Left forelimb (tissue), 1 donor: ENCODE measurements around the gene PTGER4.
"Not testable (repeated sequence)": the region's sequence is repeated elsewhere in the genome, so short reads cannot be mapped to it uniquely, and the experiment has no call there.

Experiments used
- DNase-seq: peaks from one replicate; pipeline ENCODE4 v3.0.0-alpha.2; 2018; ENCODE audit warnings: low spot score

Gene PTGER4

GRCh38 chr5:40679913-40680681 lies at the start of gene PTGER4:
Gene PTGER4, plus strand, starts transcription at chr5:40679915. Its CDS starts 1,079 bp downstream, at chr5:40680994.
- no peak for DNase-seq

GRCh38 chr5:40630126-40630525 lies 49.6 kb upstream of the PTGER4 start:
- no peak for DNase-seq

- no peak for DNase-seq
Observed at GRCh38 chr5:40631236-40631635, 48.5 kb upstream of the PTGER4 start.

- no peak for DNase-seq
Observed at GRCh38 chr5:40634154-40634553, 45.6 kb upstream of the PTGER4 start.

GRCh38 chr5:40634593-40634992 lies 45.1 kb upstream of the PTGER4 start:
- DNase-seq, result no peak

GRCh38 chr5:40639531-40639930 lies 40.2 kb upstream of the PTGER4 start:
- DNase-seq, result not testable (repeated sequence)

GRCh38 chr5:40646266-40646665 lies 33.4 kb upstream of the PTGER4 start:
- DNase-seq, result no peak

GRCh38 chr5:40648150-40648549 lies 31.6 kb upstream of the PTGER4 start:
- no peak for DNase-seq

- no peak for DNase-seq
Observed at GRCh38 chr5:40649463-40650030, 30.2 kb upstream of the PTGER4 start.

GRCh38 chr5:40651201-40651600 lies 28.5 kb upstream of the PTGER4 start:
- DNase-seq, result no peak

- DNase-seq, result no peak
Observed at GRCh38 chr5:40652441-40653220, 27.1 kb upstream of the PTGER4 start.

- DNase-seq, result no peak
Observed at GRCh38 chr5:40653221-40654022, 26.3 kb upstream of the PTGER4 start.

- DNase-seq, result no peak
Observed at GRCh38 chr5:40654377-40654991, 25.2 kb upstream of the PTGER4 start.

- DNase-seq, result no peak
Observed at GRCh38 chr5:40655138-40655537, 24.6 kb upstream of the PTGER4 start.

- not testable (repeated sequence) for DNase-seq
Observed at GRCh38 chr5:40656091-40656490, 23.6 kb upstream of the PTGER4 start.

- no peak for DNase-seq
Observed at GRCh38 chr5:40656766-40657165, 22.9 kb upstream of the PTGER4 start.

- DNase-seq, result no peak
Observed at GRCh38 chr5:40660751-40661150, 19.0 kb upstream of the PTGER4 start.

- no peak for DNase-seq
Observed at GRCh38 chr5:40665635-40666298, 13.9 kb upstream of the PTGER4 start.

GRCh38 chr5:40666657-40667056 lies 13.1 kb upstream of the PTGER4 start:
- no peak for DNase-seq

- no peak for DNase-seq
Observed at GRCh38 chr5:40667161-40667663, 12.5 kb upstream of the PTGER4 start.
